Testis (tissue), 2 donors: ENCODE data around the gene STAMBPL1.

Experiments used
- POLR2A ChIP-seq: fragments of 450-650 bp; IDR thresholded peaks from one replicate; pipeline ENCODE4 v1.6.1; 2017; ENCODE audit warnings: antibody characterized with exemption, mild to moderate bottlenecking, moderate library complexity
- TF ChIP-seq, protein P1 (sequence below), 3 experiments: fragments of 450-650 bp in 2 of 3; fragments of 200-600 bp in 1 of 3; sonication (generic) in 1 of 3; IDR thresholded peaks; one replicate each; pipeline ENCODE4 v1.5.1; 2016 to 2019; ENCODE audit warnings: antibody characterized with exemption in 3 of 3, mild to moderate bottlenecking in 2 of 3, moderate library complexity in 1 of 3

DNA sequence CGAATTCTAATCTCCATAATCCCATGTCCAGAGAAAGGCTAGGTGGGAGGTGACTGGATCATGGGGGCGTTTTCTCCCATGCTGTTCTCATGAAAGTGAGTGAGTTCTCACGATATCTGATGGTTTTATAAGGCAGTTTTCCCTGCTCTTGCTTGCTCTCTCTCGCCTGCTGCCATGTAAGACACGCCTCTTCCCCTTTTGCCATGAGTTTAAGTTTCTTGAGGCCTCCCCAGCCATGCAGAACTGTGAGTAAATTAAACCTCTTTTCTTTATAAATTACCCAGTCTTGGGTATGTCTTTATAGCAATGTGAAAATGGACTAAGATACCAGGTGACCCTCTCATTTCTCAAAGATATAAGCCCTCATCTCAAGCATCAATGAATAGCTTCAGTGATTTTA lies 73.6 kb downstream of the STAMBPL1 start:
- TF ChIP-seq, protein P1, sequence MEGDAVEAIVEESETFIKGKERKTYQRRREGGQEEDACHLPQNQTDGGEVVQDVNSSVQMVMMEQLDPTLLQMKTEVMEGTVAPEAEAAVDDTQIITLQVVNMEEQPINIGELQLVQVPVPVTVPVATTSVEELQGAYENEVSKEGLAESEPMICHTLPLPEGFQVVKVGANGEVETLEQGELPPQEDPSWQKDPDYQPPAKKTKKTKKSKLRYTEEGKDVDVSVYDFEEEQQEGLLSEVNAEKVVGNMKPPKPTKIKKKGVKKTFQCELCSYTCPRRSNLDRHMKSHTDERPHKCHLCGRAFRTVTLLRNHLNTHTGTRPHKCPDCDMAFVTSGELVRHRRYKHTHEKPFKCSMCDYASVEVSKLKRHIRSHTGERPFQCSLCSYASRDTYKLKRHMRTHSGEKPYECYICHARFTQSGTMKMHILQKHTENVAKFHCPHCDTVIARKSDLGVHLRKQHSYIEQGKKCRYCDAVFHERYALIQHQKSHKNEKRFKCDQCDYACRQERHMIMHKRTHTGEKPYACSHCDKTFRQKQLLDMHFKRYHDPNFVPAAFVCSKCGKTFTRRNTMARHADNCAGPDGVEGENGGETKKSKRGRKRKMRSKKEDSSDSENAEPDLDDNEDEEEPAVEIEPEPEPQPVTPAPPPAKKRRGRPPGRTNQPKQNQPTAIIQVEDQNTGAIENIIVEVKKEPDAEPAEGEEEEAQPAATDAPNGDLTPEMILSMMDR (IDR thresholded peaks at IDR 0.05), result no peak
- TF ChIP-seq POLR2A, result no peak
